HT1080 (cell line): ENCODE results near the gene PSMG2. TPM values are rescaled to one million over a fixed set of nuclear protein-coding genes. Genes with fewer than 3 reads are reported as not detected.
"Not testable (repeated sequence)": the region's sequence is repeated elsewhere in the genome, so short reads cannot be mapped to it uniquely, and the experiment has no call there.

Experiments
- DNase-seq: peaks from one replicate; pipeline ENCODE4 v3.0.0-alpha.2; 2015; ENCODE audit warnings: low read depth
- total RNA-seq: library from RNA; depleted of rRNA; stranded (reverse); fragments of >200 nt; shearing (Covaris generic); gene quantifications from 2 replicates; pipeline ENCODE4 v1.2.3, GENCODE V29; 2014

PSMG2 gene
- total RNA-seq, 1 experiment from 2014 or later, result 103 TPM

GRCh38 chr18:12721495-12722275 lies 18.8 kb downstream of the PSMG2 start:
- DNase-seq, result no peak

- DNase-seq, result no peak
Measured at GRCh38 chr18:12722731-12723130, 19.9 kb downstream of the PSMG2 start.

DNA sequence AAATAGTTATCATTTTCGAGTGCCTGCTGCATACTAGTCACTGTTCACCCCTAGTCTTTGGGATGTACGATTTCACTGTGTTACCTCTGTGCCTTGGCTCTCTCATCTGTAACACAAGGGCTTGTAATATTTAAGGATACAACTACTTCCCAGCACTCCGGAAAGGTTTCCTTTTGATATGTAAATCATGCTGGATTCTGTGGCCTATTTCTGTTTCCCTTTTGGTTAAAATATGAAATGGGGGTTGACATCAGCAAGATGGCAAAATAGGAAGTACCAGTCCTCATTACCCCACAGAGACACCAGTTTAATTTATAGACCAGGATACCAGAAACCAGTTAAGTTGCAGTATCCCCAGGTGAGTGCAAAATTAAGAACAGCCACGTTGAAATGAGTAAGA lies 23.5 kb downstream of the PSMG2 start:
- DNase-seq, result no peak

DNA sequence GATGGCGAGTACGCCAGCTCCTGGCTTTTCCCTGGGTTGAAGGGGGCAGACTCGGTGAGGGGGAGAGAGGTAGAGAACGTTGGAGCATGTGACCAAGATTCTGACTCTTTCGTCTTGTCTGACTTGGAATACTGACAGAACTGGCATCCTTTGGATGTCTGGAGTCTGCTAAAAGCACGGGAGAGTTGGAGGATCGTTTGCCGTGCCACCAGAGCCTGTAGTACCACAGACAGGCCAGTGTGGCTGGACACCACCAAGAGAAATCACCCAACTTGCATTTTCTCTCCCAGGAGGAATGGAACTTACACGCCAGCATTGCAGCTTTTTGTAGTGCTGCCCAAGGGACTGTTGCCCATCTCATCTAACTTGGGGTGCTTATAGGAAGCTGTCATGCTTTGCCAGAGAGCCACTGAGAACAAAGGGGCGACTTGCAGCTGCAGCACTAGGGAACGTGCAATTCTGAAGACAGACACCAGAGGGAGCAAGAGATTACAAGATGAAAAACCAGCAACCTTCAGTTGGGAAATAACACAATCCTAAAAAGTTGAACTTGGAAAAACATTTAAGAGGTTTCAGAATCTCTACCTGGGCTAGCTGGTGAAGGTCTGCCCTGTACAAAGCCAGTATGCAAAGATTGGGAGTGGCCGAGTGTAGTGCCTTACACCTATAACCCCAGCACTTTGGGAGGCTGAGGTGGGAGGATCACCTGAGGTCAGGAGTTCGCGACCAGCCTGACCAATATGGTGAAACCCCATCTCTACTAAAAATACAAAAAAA lies 24.1 kb downstream of the PSMG2 start:
- DNase-seq, result peak; percentile 64

GRCh38 chr18:12737243-12737902 lies 34.5 kb downstream of the PSMG2 start:
- DNase-seq, result no peak

GRCh38 chr18:12741351-12741750 lies 38.5 kb downstream of the PSMG2 start:
- DNase-seq, result peak; percentile 68

DNA sequence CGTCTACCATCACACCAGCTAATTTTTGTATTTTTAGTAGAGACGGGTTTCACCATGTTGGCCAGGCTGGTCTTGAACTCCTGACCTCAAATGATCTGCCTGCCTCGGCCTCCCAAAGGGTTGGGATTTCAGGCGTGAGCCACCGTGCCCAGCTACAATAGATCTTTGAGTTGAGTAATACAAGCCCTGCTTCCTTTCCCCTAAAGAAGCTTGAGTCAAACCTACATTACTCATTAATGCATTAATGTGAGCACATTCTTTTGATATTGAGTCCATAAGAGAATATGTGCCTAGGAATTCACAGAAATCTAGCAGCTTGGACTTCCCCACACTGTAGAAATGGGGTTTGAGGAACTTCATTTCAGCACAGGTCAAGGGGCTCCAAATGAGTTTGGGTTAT lies 39.6 kb downstream of the PSMG2 start:
- peak; percentile 67 for DNase-seq

GRCh38 chr18:12744103-12744502 lies 41.3 kb downstream of the PSMG2 start:
- DNase-seq, result peak; percentile 72

DNA sequence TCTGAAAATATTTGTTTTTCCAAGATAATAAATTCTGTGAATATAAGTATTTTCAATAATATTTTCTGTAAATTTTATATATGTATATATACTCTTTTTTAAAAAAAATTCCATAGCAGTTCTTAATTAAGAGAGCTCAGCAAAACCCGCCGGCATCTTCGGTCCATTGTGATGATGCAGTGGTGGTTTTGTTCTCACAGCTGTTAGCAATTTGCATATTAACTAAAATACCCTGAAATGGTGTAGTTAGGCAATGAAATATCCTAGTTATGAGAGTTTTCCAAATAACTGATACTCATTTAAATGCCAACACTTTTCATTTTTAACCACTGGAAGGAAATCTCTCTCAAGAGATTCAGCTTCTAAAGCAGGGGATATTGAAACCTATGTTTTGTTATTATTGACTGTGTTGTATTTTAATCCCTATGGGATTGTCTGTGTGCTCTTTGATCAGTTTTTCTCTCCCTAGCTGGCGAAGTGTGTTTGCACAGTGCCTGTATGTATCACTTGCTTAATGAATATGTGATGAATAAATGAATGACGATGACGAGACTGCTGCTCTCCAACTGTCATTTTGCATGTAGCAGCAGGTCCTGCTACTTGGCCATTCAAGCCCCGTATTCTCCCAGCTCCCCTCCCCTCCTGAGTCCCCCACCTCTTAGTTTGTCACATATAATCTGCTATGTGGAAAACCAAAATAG lies 42.4 kb downstream of the PSMG2 start:
- no peak for DNase-seq

- no peak for DNase-seq
Measured at GRCh38 chr18:12747530-12748315, 44.9 kb downstream of the PSMG2 start.

- no peak for DNase-seq
Measured at GRCh38 chr18:12748671-12749070, 45.8 kb downstream of the PSMG2 start.

- no peak for DNase-seq
Measured at GRCh38 chr18:12749121-12749520, 46.3 kb downstream of the PSMG2 start.

GRCh38 chr18:12750076-12750714 lies 47.4 kb downstream of the PSMG2 start:
- DNase-seq, result no peak

GRCh38 chr18:12750715-12751502 lies 48.1 kb downstream of the PSMG2 start:
- DNase-seq, result no peak

DNA sequence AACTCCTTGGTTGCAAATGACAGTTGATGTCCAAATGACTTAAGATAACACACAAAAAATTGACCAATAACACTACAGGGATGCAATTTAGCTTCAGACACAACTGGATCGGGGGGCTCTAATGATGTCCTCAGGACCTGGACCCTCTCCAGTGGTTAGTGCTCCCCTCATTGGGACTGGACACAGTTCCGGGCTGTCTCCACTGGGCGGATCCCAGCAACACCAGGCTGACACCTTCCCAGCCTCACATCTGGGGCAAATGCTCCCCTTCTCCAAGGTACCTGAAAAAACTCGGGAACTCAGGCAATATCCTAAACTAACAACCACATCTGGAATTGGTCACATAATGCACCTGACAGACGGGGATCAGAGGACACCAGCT lies 48.7 kb downstream of the PSMG2 start:
- no peak for DNase-seq

GRCh38 chr18:12751891-12752290 lies 49.0 kb downstream of the PSMG2 start:
- DNase-seq, result no peak

GRCh38 chr18:12754511-12754910 lies 51.7 kb downstream of the PSMG2 start:
- no peak for DNase-seq

DNA sequence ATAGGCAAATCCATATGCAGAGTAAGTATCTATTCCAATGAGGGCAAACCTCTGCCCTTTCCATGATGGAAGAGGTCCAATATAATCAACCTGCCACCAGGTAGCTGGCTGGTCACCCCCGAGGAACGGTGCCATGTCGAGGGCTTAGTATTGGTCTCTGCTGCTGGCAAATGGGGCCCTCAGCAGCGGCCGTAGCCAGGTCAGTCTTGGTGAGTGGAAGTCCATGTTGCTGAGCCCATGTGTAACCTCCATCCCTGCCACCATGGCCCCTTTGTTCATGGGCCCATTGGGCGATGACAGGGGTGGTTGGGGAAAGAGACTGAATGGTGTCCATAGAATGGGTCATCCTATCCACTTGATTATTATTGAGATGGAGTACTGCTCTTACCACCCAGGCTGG lies 52.8 kb downstream of the PSMG2 start:
- not testable (repeated sequence) for DNase-seq

- not testable (repeated sequence) for DNase-seq
Measured at GRCh38 chr18:12756619-12757239, 53.9 kb downstream of the PSMG2 start.
